ENCODE measurements around the gene IQCE. TPM values are rescaled to one million over a fixed set of nuclear protein-coding genes. Genes with fewer than 3 reads are reported as not detected.
A peak's percentile ranks its signal among the peaks of the same experiment; 100 is the strongest.

Gene IQCE
- total and polyA plus RNA-seq, 2 experiments from 2014 or later = 11.8 to 13.3 TPM

DNA sequence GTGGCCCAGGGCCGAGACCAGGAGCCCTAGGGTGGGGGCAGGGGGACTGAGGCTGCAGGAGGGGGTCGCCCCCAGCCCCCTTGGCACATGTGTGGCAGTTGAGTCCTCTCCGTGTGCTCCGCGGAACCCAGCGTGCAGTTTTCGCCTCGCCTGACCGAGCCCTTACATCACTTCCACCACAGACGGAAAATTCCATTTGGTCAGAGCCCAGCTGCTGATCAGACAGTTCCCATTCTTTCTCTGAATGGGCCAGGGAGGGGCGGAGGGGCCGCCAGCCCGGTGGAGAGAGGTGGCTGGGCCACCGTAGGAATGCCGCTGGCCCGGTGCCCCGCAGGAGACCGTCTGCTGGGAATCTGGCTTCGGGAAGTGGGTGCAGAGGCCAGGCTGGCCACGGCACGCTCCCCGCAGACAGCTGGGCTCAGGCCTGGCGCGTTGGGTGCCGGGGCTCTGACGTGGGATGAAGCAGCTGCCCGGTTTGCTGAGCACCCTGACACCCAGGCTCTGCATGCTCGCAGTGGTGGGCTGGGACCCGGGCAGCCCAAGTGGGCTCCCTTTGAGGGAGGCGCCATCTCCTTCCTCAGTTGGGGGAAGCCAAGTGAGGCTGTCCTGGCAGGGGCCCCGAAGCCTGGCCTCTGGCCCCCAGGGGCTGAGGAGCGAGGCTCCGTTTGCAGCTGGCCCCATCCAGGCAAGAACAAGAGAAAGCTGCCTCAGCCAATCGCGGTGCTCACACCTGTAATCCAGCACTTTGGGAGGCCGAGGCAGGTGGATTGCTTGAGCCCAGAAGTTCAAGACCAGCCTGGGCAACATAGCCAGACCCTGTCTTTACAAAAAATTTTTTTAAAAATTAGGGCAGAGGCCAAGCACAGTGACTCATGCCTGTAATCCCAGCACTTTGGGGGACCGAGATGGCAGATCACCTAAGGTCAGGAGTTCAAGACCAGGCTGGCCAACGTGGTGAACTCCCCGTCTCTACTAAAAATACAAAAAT, 82.9 kb downstream of the IQCE start:
- 51% methylated on average over 36 of the region's 39 CpGs for WGBS (ENCODE audit: low lambda C conversion rate, missing lambda C conversion rate)
- Histone ChIP-seq H3K4me2 (peak overlapping the region; percentile 60), H3K9me3 (ENCODE audit: low read depth) (no peaks in the 10 kb centered on the region), H3K4me1 (ENCODE audit: insufficient read depth) (peaks cover 53% of the 10 kb centered on the region), H2AFZ (no peak overlapping the region), H3K9me2 (replicated peaks; ENCODE audit: insufficient read depth) (no peaks in the 10 kb centered on the region), H4K20me1 (ENCODE audit: insufficient read depth, poor library complexity, severe bottlenecking) (peaks cover 91% of the 10 kb centered on the region), H3K4me3 (no peak overlapping the region), H3K27ac (peak overlapping the region; percentile 90), H3K36me3 (replicated peaks; ENCODE audit: insufficient read depth, low read depth) (no peaks in the 10 kb centered on the region), H3K27me3 (no peaks in the 10 kb centered on the region), H3K79me2 (peaks cover 95% of the 10 kb centered on the region)
- TF ChIP-seq EZH2 (IDR thresholded peaks at IDR 0.05; ENCODE audit: borderline replicate concordance) = no peak
- TF ChIP-seq, protein P1, sequence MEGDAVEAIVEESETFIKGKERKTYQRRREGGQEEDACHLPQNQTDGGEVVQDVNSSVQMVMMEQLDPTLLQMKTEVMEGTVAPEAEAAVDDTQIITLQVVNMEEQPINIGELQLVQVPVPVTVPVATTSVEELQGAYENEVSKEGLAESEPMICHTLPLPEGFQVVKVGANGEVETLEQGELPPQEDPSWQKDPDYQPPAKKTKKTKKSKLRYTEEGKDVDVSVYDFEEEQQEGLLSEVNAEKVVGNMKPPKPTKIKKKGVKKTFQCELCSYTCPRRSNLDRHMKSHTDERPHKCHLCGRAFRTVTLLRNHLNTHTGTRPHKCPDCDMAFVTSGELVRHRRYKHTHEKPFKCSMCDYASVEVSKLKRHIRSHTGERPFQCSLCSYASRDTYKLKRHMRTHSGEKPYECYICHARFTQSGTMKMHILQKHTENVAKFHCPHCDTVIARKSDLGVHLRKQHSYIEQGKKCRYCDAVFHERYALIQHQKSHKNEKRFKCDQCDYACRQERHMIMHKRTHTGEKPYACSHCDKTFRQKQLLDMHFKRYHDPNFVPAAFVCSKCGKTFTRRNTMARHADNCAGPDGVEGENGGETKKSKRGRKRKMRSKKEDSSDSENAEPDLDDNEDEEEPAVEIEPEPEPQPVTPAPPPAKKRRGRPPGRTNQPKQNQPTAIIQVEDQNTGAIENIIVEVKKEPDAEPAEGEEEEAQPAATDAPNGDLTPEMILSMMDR (IDR thresholded peaks at IDR 0.05; ENCODE audit: poor library complexity) = no peak
- TF ChIP-seq EZH2phosphoT487 (IDR thresholded peaks at IDR 0.05; ENCODE audit: low read depth, severe bottlenecking, unreplicated experiment) = no peak
- DNase-seq (ENCODE audit: low spot score) = peak; percentile 87

DNA sequence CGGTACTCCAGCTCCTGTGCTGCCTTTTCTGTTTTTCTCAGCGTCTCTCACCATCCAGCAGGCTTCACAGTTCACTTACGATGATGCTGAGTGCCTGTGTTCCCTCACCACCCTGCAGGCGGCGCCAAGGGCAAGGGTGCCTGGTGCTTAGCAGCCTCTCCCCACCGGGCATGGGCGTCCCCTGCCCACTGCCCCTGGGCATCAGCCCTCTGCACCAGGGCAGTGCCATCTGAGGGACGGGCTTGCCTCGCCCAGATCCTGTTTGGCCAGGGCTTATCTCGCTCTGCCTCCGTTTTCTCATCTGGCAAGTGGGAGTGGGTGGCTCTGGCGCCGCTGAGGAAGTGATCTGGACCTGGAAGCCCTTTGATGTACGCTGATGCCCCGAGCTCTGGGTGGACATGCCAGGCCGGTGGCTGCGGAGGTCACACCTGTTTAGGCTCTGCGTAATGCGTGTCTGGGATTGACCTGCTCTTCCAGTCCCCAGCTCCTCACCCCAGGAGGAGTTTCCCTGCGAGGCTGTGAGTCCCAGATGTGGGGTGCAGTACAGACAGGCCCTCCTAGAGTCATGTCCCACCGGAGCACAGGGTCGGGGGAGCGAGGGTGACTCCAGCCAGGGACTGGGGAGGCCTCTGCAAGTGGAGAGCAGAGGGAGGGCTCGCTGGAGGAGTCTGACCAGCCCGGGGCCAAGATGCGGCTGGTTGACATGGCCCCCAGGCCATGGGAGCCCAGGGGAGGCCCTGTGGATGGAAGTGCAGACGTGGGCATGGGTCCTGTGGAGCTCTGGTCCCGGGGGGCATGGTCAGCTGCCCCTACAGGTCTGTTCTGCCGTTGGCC, 84.8 kb downstream of the IQCE start:
- Histone ChIP-seq H2AFZ (no peak overlapping the region), H3K4me3 (no peak overlapping the region), H3K4me1 (ENCODE audit: insufficient read depth) (peaks cover 36% of the 10 kb centered on the region), H3K9me2 (replicated peaks; ENCODE audit: insufficient read depth) (no peaks in the 10 kb centered on the region), H3K4me2 (no peak overlapping the region), H3K27ac (no peak overlapping the region), H4K20me1 (ENCODE audit: insufficient read depth, poor library complexity, severe bottlenecking) (peaks cover 82% of the 10 kb centered on the region), H3K9me3 (ENCODE audit: low read depth) (no peaks in the 10 kb centered on the region), H3K36me3 (replicated peaks; ENCODE audit: insufficient read depth, low read depth) (no peaks in the 10 kb centered on the region), H3K27me3 (no peaks in the 10 kb centered on the region), H3K79me2 (peaks cover 77% of the 10 kb centered on the region)
- TF ChIP-seq EZH2phosphoT487 (IDR thresholded peaks at IDR 0.05; ENCODE audit: low read depth, severe bottlenecking, unreplicated experiment) (no peak), EZH2 (IDR thresholded peaks at IDR 0.05; ENCODE audit: borderline replicate concordance) (no peak)
- TF ChIP-seq, protein P1 (IDR thresholded peaks at IDR 0.05; ENCODE audit: poor library complexity) = no peak
- DNase-seq (ENCODE audit: low spot score) = no peak
- 92% methylated on average over 28 of the region's 29 CpGs for WGBS (ENCODE audit: low lambda C conversion rate, missing lambda C conversion rate)

DNA sequence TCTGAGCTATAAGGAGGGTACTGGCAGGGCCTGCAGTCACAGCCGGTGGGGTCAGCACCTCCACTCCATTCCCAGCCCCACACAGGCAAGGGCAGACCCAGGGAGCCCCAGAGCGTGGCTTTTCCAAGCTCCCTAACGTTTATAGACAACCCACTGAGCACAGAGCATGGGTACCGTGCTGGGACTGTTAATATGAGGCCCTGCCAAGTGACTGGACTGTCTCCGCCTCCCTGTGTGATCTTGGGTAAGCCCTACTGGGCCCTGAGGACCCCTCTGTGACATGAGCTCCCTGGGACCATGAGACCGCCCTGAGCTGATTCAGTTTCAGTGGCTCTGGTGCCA, 85.4 kb downstream of the IQCE start:
- Histone ChIP-seq H2AFZ (no peak overlapping the region), H3K4me2 (no peak overlapping the region), H4K20me1 (ENCODE audit: insufficient read depth, poor library complexity, severe bottlenecking) (peaks cover 78% of the 10 kb centered on the region), H3K27me3 (no peaks in the 10 kb centered on the region), H3K27ac (no peak overlapping the region), H3K4me1 (ENCODE audit: insufficient read depth) (peaks cover 30% of the 10 kb centered on the region), H3K79me2 (peaks cover 71% of the 10 kb centered on the region), H3K36me3 (replicated peaks; ENCODE audit: insufficient read depth, low read depth) (no peaks in the 10 kb centered on the region), H3K9me2 (replicated peaks; ENCODE audit: insufficient read depth) (no peaks in the 10 kb centered on the region), H3K4me3 (no peak overlapping the region), H3K9me3 (ENCODE audit: low read depth) (no peaks in the 10 kb centered on the region)
- TF ChIP-seq, protein P1 (IDR thresholded peaks at IDR 0.05; ENCODE audit: poor library complexity) = no peak
- TF ChIP-seq EZH2phosphoT487 (IDR thresholded peaks at IDR 0.05; ENCODE audit: low read depth, severe bottlenecking, unreplicated experiment) (no peak), EZH2 (IDR thresholded peaks at IDR 0.05; ENCODE audit: borderline replicate concordance) (no peak)
- 79% methylated on average over 6 of the region's 6 CpGs for whole genome bisulfite sequencing (ENCODE audit: low lambda C conversion rate, missing lambda C conversion rate)
- no peak for DNase-seq (ENCODE audit: low spot score)
